ENCODE results near the gene EHMT1. TPM values are rescaled to one million over a fixed set of nuclear protein-coding genes. Genes with fewer than 3 reads are reported as not detected.

EHMT1 gene
- total RNA-seq, 2 donors from 2014 or later, result 56.2 to 97.9 TPM

- no peak for TF ChIP-seq CTCF (IDR thresholded peaks at IDR 0.05)
- Histone ChIP-seq H3K4me3 (no peak overlapping the region), H3K27me3 (no peaks in the 10 kb centered on the region), H3K36me3 (no peaks in the 10 kb centered on the region), H3K9ac (ENCODE audit: low read depth in 2 of 2, low read length in 2 of 2) (no peak overlapping the region), H3K4me1 (peaks cover 9% of the 10 kb centered on the region), H3K9me3 (no peaks in the 10 kb centered on the region), H3K27ac (peak overlapping the region; percentile 5)
- no peak for DNase-seq
- intact Hi-C loops (cut with DNase I), result no loop called here
Measured at GRCh38 chr9:137639303-137640051, 20.7 kb downstream of the EHMT1 start.

GRCh38 chr9:137640862-137641261 lies 22.1 kb downstream of the EHMT1 start:
- Histone ChIP-seq H3K4me1 (peaks cover 9% of the 10 kb centered on the region), H3K27me3 (no peaks in the 10 kb centered on the region), H3K27ac (no peak overlapping the region), H3K9ac (ENCODE audit: low read depth in 2 of 2, low read length in 2 of 2) (no peak overlapping the region), H3K36me3 (no peaks in the 10 kb centered on the region), H3K4me3 (no peak overlapping the region), H3K9me3 (no peaks in the 10 kb centered on the region)
- TF ChIP-seq CTCF (IDR thresholded peaks at IDR 0.05), result no peak
- intact Hi-C loops (cut with DNase I), result no loop called here
- no peak for DNase-seq

GRCh38 chr9:137642118-137642601 lies 23.4 kb downstream of the EHMT1 start:
- Histone ChIP-seq H3K27me3 (no peaks in the 10 kb centered on the region), H3K4me1 (peaks cover 9% of the 10 kb centered on the region), H3K9ac (ENCODE audit: low read depth in 2 of 2, low read length in 2 of 2) (no peak overlapping the region), H3K27ac (no peak overlapping the region), H3K36me3 (no peaks in the 10 kb centered on the region), H3K4me3 (no peak overlapping the region), H3K9me3 (no peaks in the 10 kb centered on the region)
- no peak for TF ChIP-seq CTCF (IDR thresholded peaks at IDR 0.05)
- DNase-seq, result no peak
- intact Hi-C loops (cut with DNase I), result no loop called here

- no peaks in the 10 kb centered on the region for H3K27me3 ChIP-seq
- H3K27ac ChIP-seq, result no peak overlapping the region
- H3K4me3 ChIP-seq, result no peak overlapping the region
- H3K9ac ChIP-seq (ENCODE audit: low read depth in 2 of 2, low read length in 2 of 2), result no peak overlapping the region
- TF ChIP-seq CTCF (IDR thresholded peaks at IDR 0.05), result no peak
- DNase-seq, result no peak
- no peaks in the 10 kb centered on the region for H3K36me3 ChIP-seq
- peaks cover 9% of the 10 kb centered on the region for H3K4me1 ChIP-seq
- no peaks in the 10 kb centered on the region for H3K9me3 ChIP-seq
- intact Hi-C loops (cut with DNase I), result no loop called here
Measured at GRCh38 chr9:137642892-137643291, 24.1 kb downstream of the EHMT1 start.

GRCh38 chr9:137643921-137644320 lies 25.1 kb downstream of the EHMT1 start:
- TF ChIP-seq CTCF (IDR thresholded peaks at IDR 0.05), result no peak
- Histone ChIP-seq H3K9ac (ENCODE audit: low read depth in 2 of 2, low read length in 2 of 2) (no peak overlapping the region), H3K4me3 (no peak overlapping the region), H3K36me3 (no peaks in the 10 kb centered on the region), H3K27ac (no peak overlapping the region), H3K4me1 (peaks cover 7% of the 10 kb centered on the region), H3K9me3 (no peaks in the 10 kb centered on the region), H3K27me3 (no peaks in the 10 kb centered on the region)
- DNase-seq, result no peak
- intact Hi-C loops (cut with DNase I), result no loop called here

Data from colonic mucosa (tissue), 4 donors.